HepG2 (cell line): ENCODE measurements around the gene MRRF. TPM values are rescaled to one million over a fixed set of nuclear protein-coding genes. Genes with fewer than 3 reads are reported as not detected.

Experiments
- AKAP8 ChIP-seq: sonication (generic); formaldehyde crosslinking; IDR thresholded peaks from 2 replicates; pipeline ENCODE4 v1.5.1; 2020; ENCODE audit warnings: mild to moderate bottlenecking, missing genetic modification reagents
- ASH2L ChIP-seq: fragments of 300-600, 200-600 bp; sonication (generic); IDR thresholded peaks from 2 replicates; pipeline ENCODE4 v1.7.0; 2017; ENCODE audit warnings: low read depth, mild to moderate bottlenecking, moderate library complexity, mixed read lengths, low read length; ENCODE audit not compliant: insufficient read length
- CREB1 ChIP-seq, 2 experiments: fragments of 450-650 bp in 1 of 2; IDR thresholded peaks; 2 replicates each; pipeline ENCODE4 v1.6.1; 2016 to 2017; ENCODE audit warnings: control low read depth in 1 of 2, mild to moderate bottlenecking in 1 of 2, missing compliant biosample characterization in 1 of 2, missing genetic modification characterization in 1 of 2
- FOXO1 ChIP-seq: sonication (generic); formaldehyde crosslinking; IDR thresholded peaks from 2 replicates; pipeline ENCODE4 v1.4.0; 2020; ENCODE audit warnings: missing genetic modification reagents
- GATA4 ChIP-seq: sonication (generic); IDR thresholded peaks from 2 replicates; pipeline ENCODE4 v1.6.1; 2016; ENCODE audit warnings: antibody characterized with exemption, low read depth, borderline replicate concordance
- HNF4A ChIP-seq: sonication (generic); formaldehyde crosslinking; IDR thresholded peaks from 2 replicates; pipeline ENCODE4 v1.4.0; 2020; ENCODE audit warnings: missing genetic modification reagents
- KMT2B ChIP-seq: IDR thresholded peaks from 2 replicates; pipeline ENCODE4 v1.6.1; 2016; ENCODE audit warnings: missing genetic modification reagents, missing compliant biosample characterization
- MLLT10 ChIP-seq: sonication (generic); formaldehyde crosslinking; IDR thresholded peaks from 2 replicates; pipeline ENCODE4 v1.4.0; 2020; ENCODE audit warnings: missing genetic modification reagents
- NONO ChIP-seq, 2 experiments: fragments of 450-650 bp in 1 of 2; sonication (generic) in 1 of 2; formaldehyde crosslinking in 1 of 2; IDR thresholded peaks in 1 of 2; conservative IDR thresholded peaks in 1 of 2; 2 replicates each; pipeline versions ENCODE4 v1.6.1 to v1.8.0; 2017 to 2022; ENCODE audit warnings: mild to moderate bottlenecking in 1 of 2, missing genetic modification reagents in 1 of 2, moderate library complexity in 1 of 2
- RFX3 ChIP-seq: IDR thresholded peaks from 2 replicates; pipeline ENCODE4 v1.6.1; 2016; ENCODE audit warnings: missing biosample characterization, missing genetic modification reagents
- RFXANK ChIP-seq: IDR thresholded peaks from 2 replicates; pipeline ENCODE4 v1.6.1; 2016
- ZNF558 ChIP-seq: sonication (generic); formaldehyde crosslinking; IDR thresholded peaks from 2 replicates; pipeline ENCODE4 v1.9.0; 2022; ENCODE audit warnings: mild to moderate bottlenecking, missing genetic modification reagents, borderline replicate concordance
- ZNF562 ChIP-seq: sonication (generic); formaldehyde crosslinking; IDR thresholded peaks from 2 replicates; pipeline ENCODE4 v1.8.0; 2022; ENCODE audit warnings: missing genetic modification reagents, borderline replicate concordance
- ZNF790 ChIP-seq: sonication (generic); formaldehyde crosslinking; IDR thresholded peaks from 2 replicates; pipeline ENCODE4 v1.8.0; 2022; ENCODE audit warnings: missing genetic modification reagents, mild to moderate bottlenecking, borderline replicate concordance
- ZNF879 ChIP-seq: sonication (generic); formaldehyde crosslinking; IDR thresholded peaks from 2 replicates; pipeline ENCODE4 v1.8.1; 2023; ENCODE audit warnings: missing genetic modification reagents
- polyA plus RNA-seq, 8 experiments: library from polyadenylated mRNA; depleted of rRNA in 3 of 8; stranded (reverse) in 7 of 8; unstranded in 1 of 8; fragments of >200 nt; fragmentation: Illumina TruSeq in 4 of 8; extraction: Trizol in 4 of 8; gene quantifications; 2 replicates each; pipeline versions ENCODE4 v1.2.1 to v1.2.3, GENCODE V29; 2011 to 2016; ENCODE audit warnings: low read depth in 4 of 8, missing spikeins in 1 of 8, mixed read lengths in 1 of 8; ENCODE audit not compliant: insufficient read depth in 1 of 8
- total RNA-seq, 5 experiments: library from RNA; depleted of rRNA; stranded (reverse); fragments of >200 nt; fragmentation: Illumina TruSeq; extraction: Trizol; gene quantifications; 2 replicates each; pipeline ENCODE4 v1.2.3, GENCODE V29; 2016; ENCODE audit warnings: low read depth in 1 of 5
- TF ChIP-seq, protein P1 (sequence below), 2 experiments: sonication (generic) in 1 of 2; formaldehyde crosslinking in 1 of 2; IDR thresholded peaks; 2 replicates each; pipeline versions ENCODE4 v1.6.1 to v1.9.0; 2014 to 2022; ENCODE audit warnings: antibody characterized with exemption in 1 of 2, borderline replicate concordance in 1 of 2, inconsistent platforms in 1 of 2, low read depth in 1 of 2, missing genetic modification reagents in 1 of 2
- TF ChIP-seq, protein P2 (sequence below): sonication (generic); formaldehyde crosslinking; IDR thresholded peaks from 2 replicates; pipeline ENCODE4 v1.8.0; 2022; ENCODE audit warnings: mild to moderate bottlenecking, missing genetic modification reagents, borderline replicate concordance
- TF ChIP-seq, protein P3 (sequence below): sonication (generic); formaldehyde crosslinking; IDR thresholded peaks from 2 replicates; pipeline ENCODE4 v1.9.0; 2021; ENCODE audit warnings: missing genetic modification reagents, borderline replicate concordance

MRRF gene
- total and polyA plus RNA-seq, 2 of the 13 experiments (the other 11 are each of a cell fraction or from before 2014, with no cell fraction given) = 37.3 to 44.3 TPM

DNA sequence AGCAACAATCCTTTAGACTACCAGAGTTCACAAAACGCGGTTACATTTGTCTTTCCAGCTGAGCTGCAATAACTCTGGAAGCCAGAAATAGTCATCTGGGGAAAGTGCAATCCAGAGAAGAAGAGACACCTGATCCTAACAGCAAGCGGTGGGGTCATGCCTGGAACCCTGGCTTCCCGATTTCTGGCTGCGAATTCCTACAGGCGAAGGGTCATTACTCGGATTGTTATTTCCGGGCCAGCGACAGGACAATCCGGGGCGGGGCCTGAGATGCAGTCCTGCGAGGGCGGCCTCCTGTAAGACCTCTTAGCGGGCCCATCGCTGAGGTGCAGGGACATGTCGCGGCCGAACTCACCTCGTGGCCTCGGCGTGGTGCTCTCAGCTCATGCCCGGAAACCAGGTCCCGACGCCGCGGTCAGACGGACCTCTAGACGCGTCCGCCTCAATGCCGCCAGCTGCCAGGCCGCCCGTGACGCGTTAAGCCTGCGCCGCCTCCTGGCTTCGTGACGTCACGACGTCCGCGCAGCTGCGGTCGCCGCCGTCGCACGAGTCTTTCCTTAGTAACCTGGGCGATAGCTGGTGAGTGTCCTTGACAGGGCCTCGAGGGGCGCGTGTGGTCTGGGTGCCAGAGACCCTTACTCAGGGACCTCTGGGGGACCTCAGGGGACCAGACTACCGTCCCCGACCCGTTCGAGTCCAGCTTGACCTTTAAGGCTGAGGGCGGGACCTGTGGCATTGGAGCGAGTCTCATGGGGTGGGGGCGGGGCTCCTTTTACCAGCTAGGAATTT, at the start of gene MRRF, which contains the start of gene RBM18 (continued):
- TF ChIP-seq ZNF562 (CRISPR knock-in tag) (no peak), ASH2L (peak; percentile 94), HNF4A (no peak), FOXO1 (CRISPR knock-in tag) (peak; percentile 63; the same call in 1 of the 2 replicates), RFX3 (CRISPR knock-in tag) (0 out of 2 replicates have a peak, but pooled peaks have one; percentile 38), GATA4 (no peak), MLLT10 (CRISPR knock-in tag) (no peak), KMT2B (CRISPR knock-in tag) (peak; percentile 99), NONO (IDR thresholded peaks at IDR 0.05) (no peak), NONO (CRISPR knock-in tag; conservative IDR thresholded peaks at IDR 0.05) (peak; percentile 83), ZNF879 (CRISPR knock-in tag) (peak; percentile 99), RFXANK (CRISPR knock-in tag) (no peak), ZNF558 (peak; percentile 95; the same call in 1 of the 2 replicates), ZNF790 (CRISPR knock-in tag) (peak; percentile 97), CREB1 (IDR thresholded peaks at IDR 0.05) (peak; percentile 100), CREB1 (CRISPR knock-in tag; IDR thresholded peaks at IDR 0.05) (peak; percentile 98), AKAP8 (CRISPR knock-in tag) (peak; percentile 94)
- TF ChIP-seq, protein P1, sequence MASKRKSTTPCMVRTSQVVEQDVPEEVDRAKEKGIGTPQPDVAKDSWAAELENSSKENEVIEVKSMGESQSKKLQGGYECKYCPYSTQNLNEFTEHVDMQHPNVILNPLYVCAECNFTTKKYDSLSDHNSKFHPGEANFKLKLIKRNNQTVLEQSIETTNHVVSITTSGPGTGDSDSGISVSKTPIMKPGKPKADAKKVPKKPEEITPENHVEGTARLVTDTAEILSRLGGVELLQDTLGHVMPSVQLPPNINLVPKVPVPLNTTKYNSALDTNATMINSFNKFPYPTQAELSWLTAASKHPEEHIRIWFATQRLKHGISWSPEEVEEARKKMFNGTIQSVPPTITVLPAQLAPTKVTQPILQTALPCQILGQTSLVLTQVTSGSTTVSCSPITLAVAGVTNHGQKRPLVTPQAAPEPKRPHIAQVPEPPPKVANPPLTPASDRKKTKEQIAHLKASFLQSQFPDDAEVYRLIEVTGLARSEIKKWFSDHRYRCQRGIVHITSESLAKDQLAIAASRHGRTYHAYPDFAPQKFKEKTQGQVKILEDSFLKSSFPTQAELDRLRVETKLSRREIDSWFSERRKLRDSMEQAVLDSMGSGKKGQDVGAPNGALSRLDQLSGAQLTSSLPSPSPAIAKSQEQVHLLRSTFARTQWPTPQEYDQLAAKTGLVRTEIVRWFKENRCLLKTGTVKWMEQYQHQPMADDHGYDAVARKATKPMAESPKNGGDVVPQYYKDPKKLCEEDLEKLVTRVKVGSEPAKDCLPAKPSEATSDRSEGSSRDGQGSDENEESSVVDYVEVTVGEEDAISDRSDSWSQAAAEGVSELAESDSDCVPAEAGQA (IDR thresholded peaks at IDR 0.05; ENCODE audit: low read depth) = peak; percentile 99
- TF ChIP-seq, protein P1 (CRISPR knock-in tag; IDR thresholded peaks at IDR 0.05; ENCODE audit: borderline replicate concordance) = peak; percentile 90; the same call in 1 of the 2 replicates
- TF ChIP-seq, protein P2, sequence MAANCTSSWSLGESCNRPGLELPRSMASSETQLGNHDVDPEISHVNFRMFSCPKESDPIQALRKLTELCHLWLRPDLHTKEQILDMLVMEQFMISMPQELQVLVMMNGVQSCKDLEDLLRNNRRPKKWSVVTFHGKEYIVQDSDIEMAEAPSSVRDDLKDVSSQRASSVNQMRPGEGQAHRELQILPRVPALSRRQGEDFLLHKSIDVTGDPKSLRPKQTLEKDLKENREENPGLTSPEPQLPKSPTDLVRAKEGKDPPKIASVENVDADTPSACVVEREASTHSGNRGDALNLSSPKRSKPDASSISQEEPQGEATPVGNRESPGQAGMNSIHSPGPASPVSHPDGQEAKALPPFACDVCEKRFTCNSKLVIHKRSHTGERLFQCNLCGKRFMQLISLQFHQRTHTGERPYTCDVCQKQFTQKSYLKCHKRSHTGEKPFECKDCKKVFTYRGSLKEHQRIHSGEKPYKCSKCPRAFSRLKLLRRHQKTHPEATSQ (CRISPR knock-in tag) = no peak; the same call in 1 of the 2 replicates
- TF ChIP-seq, protein P3, sequence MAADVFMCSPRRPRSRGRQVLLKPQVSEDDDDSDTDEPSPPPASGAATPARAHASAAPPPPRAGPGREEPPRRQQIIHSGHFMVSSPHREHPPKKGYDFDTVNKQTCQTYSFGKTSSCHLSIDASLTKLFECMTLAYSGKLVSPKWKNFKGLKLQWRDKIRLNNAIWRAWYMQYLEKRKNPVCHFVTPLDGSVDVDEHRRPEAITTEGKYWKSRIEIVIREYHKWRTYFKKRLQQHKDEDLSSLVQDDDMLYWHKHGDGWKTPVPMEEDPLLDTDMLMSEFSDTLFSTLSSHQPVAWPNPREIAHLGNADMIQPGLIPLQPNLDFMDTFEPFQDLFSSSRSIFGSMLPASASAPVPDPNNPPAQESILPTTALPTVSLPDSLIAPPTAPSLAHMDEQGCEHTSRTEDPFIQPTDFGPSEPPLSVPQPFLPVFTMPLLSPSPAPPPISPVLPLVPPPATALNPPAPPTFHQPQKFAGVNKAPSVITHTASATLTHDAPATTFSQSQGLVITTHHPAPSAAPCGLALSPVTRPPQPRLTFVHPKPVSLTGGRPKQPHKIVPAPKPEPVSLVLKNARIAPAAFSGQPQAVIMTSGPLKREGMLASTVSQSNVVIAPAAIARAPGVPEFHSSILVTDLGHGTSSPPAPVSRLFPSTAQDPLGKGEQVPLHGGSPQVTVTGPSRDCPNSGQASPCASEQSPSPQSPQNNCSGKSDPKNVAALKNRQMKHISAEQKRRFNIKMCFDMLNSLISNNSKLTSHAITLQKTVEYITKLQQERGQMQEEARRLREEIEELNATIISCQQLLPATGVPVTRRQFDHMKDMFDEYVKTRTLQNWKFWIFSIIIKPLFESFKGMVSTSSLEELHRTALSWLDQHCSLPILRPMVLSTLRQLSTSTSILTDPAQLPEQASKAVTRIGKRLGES (CRISPR knock-in tag) = peak; percentile 79
